ENCODE results near the gene VAV2. TPM values are rescaled to one million over a fixed set of nuclear protein-coding genes. Genes with fewer than 3 reads are reported as not detected.

Gene VAV2
- total and polyA plus RNA-seq, 7 donors = 3.8 to 23.3 (median 7.2) TPM

- TF ChIP-seq POLR2A (IDR thresholded peaks at IDR 0.05) (no peak), CTCF (IDR thresholded peaks at IDR 0.05) (no peak), POLR2AphosphoS5 (IDR thresholded peaks at IDR 0.05) (no peak), EP300 (IDR thresholded peaks at IDR 0.05) (no peak)
- Histone ChIP-seq H3K9me3 (peaks cover 0 to 7% (median 2%) of the 10 kb centered on the region in 4 donors), H3K36me3 (peaks cover 19 to 97% (median 64%) of the 10 kb centered on the region in 4 donors), H3K4me1 (peaks cover 0 to 8% (median 7%) of the 10 kb centered on the region in 4 donors), H3K27ac (no peak overlapping the region), H3K27me3 (no peaks in the 10 kb centered on the region), H3K4me3 (no peak overlapping the region)
- intact Hi-C loops (cut with DNase I) = no loop called here
- no peak for DNase-seq
- 90 to 95% methylated on average over 20 of the region's 20 CpGs for WGBS, 2 donors
These were observed 47.5 kb upstream of the VAV2 start for GRCh38 chr9:134039386-134040175.

GRCh38 chr9:134037641-134038040, 45.5 kb upstream of the VAV2 start:
- Histone ChIP-seq H3K4me1 (peaks cover 0 to 8% (median 7%) of the 10 kb centered on the region in 4 donors), H3K27me3 (no peaks in the 10 kb centered on the region), H3K27ac (no peak overlapping the region), H3K36me3 (peaks cover 36 to 99% (median 72%) of the 10 kb centered on the region in 4 donors), H3K9me3 (peaks cover 0 to 7% (median 2%) of the 10 kb centered on the region in 4 donors), H3K4me3 (no peak overlapping the region)
- intact Hi-C loops (cut with DNase I) = no loop called here
- no peak for DNase-seq
- TF ChIP-seq POLR2A (IDR thresholded peaks at IDR 0.05) = no peak
- no peak for TF ChIP-seq POLR2AphosphoS5 (IDR thresholded peaks at IDR 0.05)
- TF ChIP-seq CTCF (IDR thresholded peaks at IDR 0.05) = no peak
- no peak for TF ChIP-seq EP300 (IDR thresholded peaks at IDR 0.05)
- WGBS, 2 donors = 98 to 99% methylated on average over 2 of the region's 2 CpGs

- WGBS, 2 donors = 94% methylated on average over 16 of the region's 16 CpGs
- Histone ChIP-seq H3K4me3 (no peak overlapping the region), H3K27me3 (no peaks in the 10 kb centered on the region), H3K27ac (no peak overlapping the region), H3K9me3 (peaks cover 0 to 7% (median 2%) of the 10 kb centered on the region in 4 donors), H3K4me1 (peaks cover 0 to 5% (median 4%) of the 10 kb centered on the region in 4 donors), H3K36me3 (peaks cover 32 to 98% (median 69%) of the 10 kb centered on the region in 4 donors)
- DNase-seq = peak; percentile 52
- TF ChIP-seq CTCF (IDR thresholded peaks at IDR 0.05) = no peak
- TF ChIP-seq POLR2AphosphoS5 (IDR thresholded peaks at IDR 0.05) = no peak
- TF ChIP-seq EP300 (IDR thresholded peaks at IDR 0.05) = no peak
- no peak for TF ChIP-seq POLR2A (IDR thresholded peaks at IDR 0.05)
- intact Hi-C loops (cut with DNase I) = no loop called here
These were observed 44.0 kb upstream of the VAV2 start for GRCh38 chr9:134036130-134036529.

GRCh38 chr9:134035041-134036039, 43.2 kb upstream of the VAV2 start:
- no peak for TF ChIP-seq CTCF (IDR thresholded peaks at IDR 0.05)
- no peak for TF ChIP-seq POLR2AphosphoS5 (IDR thresholded peaks at IDR 0.05)
- no peak for TF ChIP-seq POLR2A (IDR thresholded peaks at IDR 0.05)
- no peak for TF ChIP-seq EP300 (IDR thresholded peaks at IDR 0.05)
- 93 to 97% methylated on average over 28 of the region's 28 CpGs for WGBS, 2 donors
- H3K9me3 ChIP-seq = peaks cover 0 to 7% (median 2%) of the 10 kb centered on the region in 4 donors
- no peaks in the 10 kb centered on the region for H3K27me3 ChIP-seq
- H3K4me1 ChIP-seq = no peaks in the 10 kb centered on the region
- DNase-seq = peak; percentile 53
- intact Hi-C loops (cut with DNase I) = no loop called here
- H3K27ac ChIP-seq = no peak overlapping the region
- H3K4me3 ChIP-seq = no peak overlapping the region
- H3K36me3 ChIP-seq = peaks cover 32 to 98% (median 65%) of the 10 kb centered on the region in 4 donors

Data from sigmoid colon (tissue), 7 donors.